ENCODE measurements around the gene PLXNA2. TPM values are rescaled to one million over a fixed set of nuclear protein-coding genes. Genes with fewer than 3 reads are reported as not detected.

The PLXNA2 gene
- total RNA-seq, 4 donors from 2014 or later, result 12.2 to 45.7 (median 21.8) TPM

DNA sequence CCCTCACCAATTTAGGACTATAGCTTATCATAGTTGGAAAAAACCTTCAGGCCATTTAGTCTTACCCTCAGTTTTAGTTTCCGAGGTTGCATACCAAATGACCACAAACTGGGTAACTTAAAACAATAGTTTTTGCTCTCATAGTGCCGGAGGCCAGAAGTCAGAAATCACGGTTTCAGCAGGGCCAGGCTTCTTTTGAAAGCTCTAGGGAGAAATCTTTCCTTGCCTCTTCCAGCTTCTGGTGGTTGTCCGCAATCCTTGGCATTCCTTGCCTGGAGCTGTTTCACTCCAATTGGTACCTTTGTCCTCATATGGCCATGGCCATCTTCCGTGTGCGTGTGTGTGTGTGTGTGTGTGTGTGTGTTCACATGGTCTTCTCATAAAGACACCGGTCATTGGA is 12.4 kb upstream of the PLXNA2 start:
- Histone ChIP-seq H3K36me3 (no peaks in the 10 kb centered on the region), H3K27ac (no peak overlapping the region), H3K27me3 (no peaks in the 10 kb centered on the region), H3K4me3 (replicated peaks in 1 of 3) (no peak overlapping the region), H3K4me1 (peaks cover 0 to 3% of the 10 kb centered on the region in 2 donors), H3K9me3 (no peaks in the 10 kb centered on the region)
- intact Hi-C loops (cut with DNase I), result no loop called here
- DNase-seq, result no peak
- TF ChIP-seq POLR2A (IDR thresholded peaks at IDR 0.05), result no peak
- TF ChIP-seq, protein P1, sequence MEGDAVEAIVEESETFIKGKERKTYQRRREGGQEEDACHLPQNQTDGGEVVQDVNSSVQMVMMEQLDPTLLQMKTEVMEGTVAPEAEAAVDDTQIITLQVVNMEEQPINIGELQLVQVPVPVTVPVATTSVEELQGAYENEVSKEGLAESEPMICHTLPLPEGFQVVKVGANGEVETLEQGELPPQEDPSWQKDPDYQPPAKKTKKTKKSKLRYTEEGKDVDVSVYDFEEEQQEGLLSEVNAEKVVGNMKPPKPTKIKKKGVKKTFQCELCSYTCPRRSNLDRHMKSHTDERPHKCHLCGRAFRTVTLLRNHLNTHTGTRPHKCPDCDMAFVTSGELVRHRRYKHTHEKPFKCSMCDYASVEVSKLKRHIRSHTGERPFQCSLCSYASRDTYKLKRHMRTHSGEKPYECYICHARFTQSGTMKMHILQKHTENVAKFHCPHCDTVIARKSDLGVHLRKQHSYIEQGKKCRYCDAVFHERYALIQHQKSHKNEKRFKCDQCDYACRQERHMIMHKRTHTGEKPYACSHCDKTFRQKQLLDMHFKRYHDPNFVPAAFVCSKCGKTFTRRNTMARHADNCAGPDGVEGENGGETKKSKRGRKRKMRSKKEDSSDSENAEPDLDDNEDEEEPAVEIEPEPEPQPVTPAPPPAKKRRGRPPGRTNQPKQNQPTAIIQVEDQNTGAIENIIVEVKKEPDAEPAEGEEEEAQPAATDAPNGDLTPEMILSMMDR (IDR thresholded peaks at IDR 0.05), result no peak
- 81 to 83% methylated on average over 7 of the region's 7 CpGs for WGBS, 2 donors

DNA sequence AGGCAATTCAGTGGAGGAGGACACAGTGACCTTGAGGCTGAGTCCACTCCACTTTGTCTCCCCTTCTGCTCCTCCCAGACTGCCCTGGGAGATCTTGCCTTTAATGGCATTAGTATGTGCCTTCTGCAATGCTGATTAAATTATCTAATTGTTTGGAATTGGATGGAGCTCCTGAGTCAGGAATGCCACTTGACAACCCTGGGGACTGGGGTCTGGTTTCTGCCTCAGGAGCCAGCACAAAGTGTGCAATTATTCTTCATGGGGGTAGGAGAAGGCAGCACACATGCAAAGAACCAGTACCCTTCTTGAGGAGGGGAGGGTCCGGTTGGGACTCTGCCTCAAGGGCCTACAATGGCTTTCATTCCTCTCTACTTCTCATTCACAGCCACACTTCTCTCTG is 11.9 kb upstream of the PLXNA2 start:
- 50 to 68% methylated on average over 1 of the region's 1 CpG for WGBS, 2 donors
- H3K27ac ChIP-seq, result no peak overlapping the region
- DNase-seq, result no peak
- H3K36me3 ChIP-seq, result no peaks in the 10 kb centered on the region
- TF ChIP-seq POLR2A (IDR thresholded peaks at IDR 0.05), result no peak
- TF ChIP-seq, protein P1 (IDR thresholded peaks at IDR 0.05), result no peak
- peaks cover 0 to 3% of the 10 kb centered on the region in 2 donors for H3K4me1 ChIP-seq
- no peak overlapping the region for H3K4me3 ChIP-seq (replicated peaks in 1 of 3)
- intact Hi-C loops (cut with DNase I), result no loop called here
- no peaks in the 10 kb centered on the region for H3K27me3 ChIP-seq
- H3K9me3 ChIP-seq, result no peaks in the 10 kb centered on the region

DNA sequence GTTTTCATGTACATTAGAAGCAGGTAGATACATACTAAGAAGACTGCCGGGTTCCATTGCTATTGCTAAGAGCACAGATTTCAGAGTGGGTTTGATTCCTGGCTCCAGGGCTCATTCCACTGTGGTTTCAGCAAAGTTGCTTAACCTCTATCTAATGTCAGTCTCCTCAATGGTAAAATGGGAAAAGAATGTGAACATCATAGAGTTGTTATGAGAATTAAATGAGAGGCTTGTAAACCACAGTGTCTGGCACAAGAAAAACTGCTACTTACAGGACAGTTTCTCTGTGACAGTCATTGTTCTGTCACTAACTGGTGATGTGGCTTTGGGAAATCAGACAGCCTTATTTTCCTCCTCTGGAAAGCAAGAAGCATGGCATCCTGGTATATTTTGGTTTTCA is 10.7 kb upstream of the PLXNA2 start:
- Histone ChIP-seq H3K36me3 (no peaks in the 10 kb centered on the region), H3K27me3 (no peaks in the 10 kb centered on the region), H3K4me1 (peaks cover 0 to 3% of the 10 kb centered on the region in 2 donors), H3K9me3 (no peaks in the 10 kb centered on the region), H3K4me3 (replicated peaks in 1 of 3) (no peak overlapping the region), H3K27ac (no peak overlapping the region)
- WGBS, 2 donors, result 97 to 100% methylated on average over 1 of the region's 1 CpG
- intact Hi-C loops (cut with DNase I), result no loop called here
- DNase-seq, result no peak
- TF ChIP-seq POLR2A (IDR thresholded peaks at IDR 0.05), result no peak

DNA sequence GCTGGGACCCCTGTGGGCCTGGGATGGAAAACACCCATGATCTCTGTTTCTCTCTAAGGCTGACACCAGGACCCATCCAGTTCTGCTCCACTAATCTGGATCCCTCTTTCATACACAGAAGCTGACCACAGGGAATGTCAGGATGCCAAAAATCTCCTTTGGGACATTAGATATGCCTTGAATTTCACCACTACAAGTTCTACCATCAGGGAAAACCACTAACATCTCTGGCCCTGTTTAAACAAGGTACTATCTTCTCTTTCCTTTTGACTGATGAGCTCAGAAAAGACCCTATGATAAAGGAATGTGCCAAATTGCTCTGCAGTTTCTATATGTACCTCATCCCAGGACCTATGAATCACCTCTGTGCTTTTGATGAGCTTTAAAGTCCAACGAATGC is 10.2 kb upstream of the PLXNA2 start:
- no peak for DNase-seq
- WGBS, 2 donors, result 89 to 92% methylated on average over 1 of the region's 1 CpG
- TF ChIP-seq, protein P1 (IDR thresholded peaks at IDR 0.05), result no peak
- TF ChIP-seq POLR2A (IDR thresholded peaks at IDR 0.05), result no peak
- no peaks in the 10 kb centered on the region for H3K27me3 ChIP-seq
- H3K4me1 ChIP-seq, result peaks cover 0 to 3% of the 10 kb centered on the region in 2 donors
- H3K36me3 ChIP-seq, result no peaks in the 10 kb centered on the region
- no peaks in the 10 kb centered on the region for H3K9me3 ChIP-seq
- intact Hi-C loops (cut with DNase I), result no loop called here
- no peak overlapping the region for H3K27ac ChIP-seq
- H3K4me3 ChIP-seq (replicated peaks in 1 of 3), result no peak overlapping the region

DNA sequence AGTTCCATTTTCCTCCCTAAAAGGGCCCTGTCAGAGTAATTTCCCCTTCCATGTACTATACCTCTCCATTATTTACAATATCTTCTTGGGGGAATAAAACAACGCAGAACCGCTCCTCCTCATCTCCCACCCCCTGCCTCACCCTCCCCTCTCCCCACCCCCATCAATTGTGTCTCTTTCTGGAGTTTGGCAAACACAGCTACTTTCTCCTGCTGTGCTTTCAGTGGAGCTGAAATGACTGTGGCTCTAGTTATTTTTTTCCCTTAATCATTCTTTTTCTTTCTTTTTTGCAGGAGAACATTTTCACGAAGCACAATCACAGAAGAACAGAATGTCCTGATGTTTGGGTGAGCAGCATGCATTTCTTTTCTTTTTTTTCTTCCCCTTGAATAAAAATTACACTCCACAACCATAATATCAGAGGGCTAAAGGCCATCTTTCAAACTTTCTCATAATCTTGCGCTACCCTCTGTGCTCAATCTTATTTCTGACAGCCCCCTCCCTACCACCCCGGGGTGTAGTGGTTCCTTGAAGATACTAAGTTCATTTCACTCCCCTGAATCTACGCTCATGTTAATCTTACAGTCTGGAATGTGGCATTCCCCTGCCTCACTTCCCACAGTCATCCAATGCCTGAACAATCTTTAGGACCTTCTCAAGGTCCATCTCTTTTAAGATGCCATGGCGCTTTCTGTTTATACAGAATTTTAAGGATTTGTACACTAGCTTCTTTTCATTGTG is 8.8 kb upstream of the PLXNA2 start:
- WGBS, 2 donors, result 77 to 83% methylated on average over 7 of the region's 7 CpGs
- Histone ChIP-seq H3K4me3 (replicated peaks in 1 of 3) (no peak overlapping the region), H3K9me3 (no peaks in the 10 kb centered on the region), H3K36me3 (no peaks in the 10 kb centered on the region), H3K27ac (no peak overlapping the region), H3K27me3 (no peaks in the 10 kb centered on the region), H3K4me1 (peaks cover 0 to 3% of the 10 kb centered on the region in 2 donors)
- TF ChIP-seq, protein P1 (IDR thresholded peaks at IDR 0.05), result no peak
- TF ChIP-seq POLR2A (IDR thresholded peaks at IDR 0.05), result no peak
- no peak for DNase-seq
- intact Hi-C loops (cut with DNase I), result no loop called here
